RWPE1 (cell line): ENCODE results near the gene METTL26.
A peak's percentile ranks its signal among the peaks of the same experiment; 100 is the strongest.

Experiments used
- CTCF ChIA-PET: fragments of 350-600 bp; sonication (Branson Sonifier 250); formaldehyde crosslinking; extraction: SDS; loops from one replicate; lab custom pipeline; 2021; lab: Yijun Ruan, JAX
- POLR2A ChIA-PET: fragments of 400-600 bp; formaldehyde crosslinking; extraction: SDS; loops from one replicate; lab custom pipeline; 2020; ENCODE audit warnings: antibody characterized with exemption; ENCODE audit not compliant: low non-redundant PET; lab: Yijun Ruan, JAX
- DNase-seq: peaks from one replicate; pipeline ENCODE4 v3.0.0; 2012; ENCODE audit warnings: low spot score
- H3K27ac ChIP-seq: fragments of 450-650 bp; 2 replicates; pipeline ENCODE4 v1.5.1; 2017
- CTCF ChIP-seq: fragments of 450-650 bp; conservative IDR thresholded peaks from 2 replicates; pipeline ENCODE4 v1.5.1; 2017; ENCODE audit warnings: low read depth, mild to moderate bottlenecking

The METTL26 gene

GRCh38 chr16:616733-617586, 19.1 kb downstream of the METTL26 start:
- ChIA-PET CTCF (interaction anchor here (1.0 kb wide), 1 partner anchor 32 kb away, joined by 3 read pairs; no protein-coding TSS in a partner anchor), POLR2A (no interaction called here)
- no peak for TF ChIP-seq CTCF

GRCh38 chr16:615122-615521, 21.0 kb downstream of the METTL26 start:
- ChIA-PET POLR2A (no interaction called here), CTCF (no interaction called here)
- H3K27ac ChIP-seq, result no peak overlapping the region
- DNase-seq, result no peak
- TF ChIP-seq CTCF, result no peak

More at GRCh38 chr16:616733-617586, 19.1 kb downstream of the METTL26 start:
- H3K27ac ChIP-seq, result peak overlapping the region; percentile 26
- no peak for DNase-seq

GRCh38 chr16:610513-611381, 25.4 kb downstream of the METTL26 start:
- CTCF ChIA-PET, result interaction anchor here (0.7 to 1.2 kb wide), 3 partner anchors 10 to 77 kb away, joined by 3 to 4 read pairs (median 3); no protein-coding TSS in a partner anchor

GRCh38 chr16:609984-610383, 26.1 kb downstream of the METTL26 start:
- no peak for TF ChIP-seq CTCF
- ChIA-PET POLR2A (no interaction called here), CTCF (interaction anchor here (1.1 to 1.2 kb wide), 2 partner anchors 9 to 28 kb away, joined by 3 read pairs; no protein-coding TSS in a partner anchor)
- H3K27ac ChIP-seq, result peak overlapping the region; percentile 81
- no peak for DNase-seq

More at GRCh38 chr16:610513-611381, 25.4 kb downstream of the METTL26 start:
- peak overlapping the region; percentile 81 for H3K27ac ChIP-seq
- DNase-seq, result peak; percentile 30
- POLR2A ChIA-PET, result no interaction called here
- TF ChIP-seq CTCF, result peak; percentile 77

GRCh38 chr16:609316-609715, 26.8 kb downstream of the METTL26 start:
- no peak for TF ChIP-seq CTCF
- CTCF ChIA-PET, result interaction anchor here (0.6 to 1.1 kb wide), 2 partner anchors 9 to 83 kb away, joined by 3 read pairs; no protein-coding TSS in a partner anchor
- POLR2A ChIA-PET, result no interaction called here
- no peak for DNase-seq
- H3K27ac ChIP-seq, result peak overlapping the region; percentile 81

GRCh38 chr16:608019-608418, 28.1 kb downstream of the METTL26 start:
- no peak for TF ChIP-seq CTCF
- H3K27ac ChIP-seq, result 0 out of 2 replicates have a peak overlapping the region, but pooled peaks have one; percentile 4
- DNase-seq, result no peak
- ChIA-PET CTCF (no interaction called here), POLR2A (no interaction called here)
